Endothelial cell (in vitro differentiated cells): ENCODE data around the gene GPR39. TPM values are rescaled to one million over a fixed set of nuclear protein-coding genes. Genes with fewer than 3 reads are reported as not detected.

Experiments
- DNase-seq: peaks from one replicate; pipeline ENCODE4 v3.0.0; 2021; ENCODE audit warnings: low spot score
- H3K27ac Mint-ChIP-seq: one replicate; pipeline ENCODE4 v1.8.0; 2021; ENCODE audit warnings: mixed read lengths, inconsistent platforms; ENCODE audit not compliant: unreplicated experiment
- H3K27me3 Mint-ChIP-seq: one replicate; pipeline ENCODE4 v1.8.0; 2021; ENCODE audit warnings: mild to moderate bottlenecking, moderate library complexity, mixed read lengths, inconsistent platforms; ENCODE audit not compliant: unreplicated experiment
- H3K36me3 Mint-ChIP-seq: one replicate; pipeline ENCODE4 v1.8.0; 2021; ENCODE audit warnings: mild to moderate bottlenecking, low read depth, mixed read lengths, inconsistent platforms; ENCODE audit not compliant: unreplicated experiment
- H3K4me1 Mint-ChIP-seq: one replicate; pipeline ENCODE4 v1.8.0; 2021; ENCODE audit warnings: mild to moderate bottlenecking, mixed read lengths, inconsistent platforms; ENCODE audit not compliant: unreplicated experiment
- H3K4me3 Mint-ChIP-seq: one replicate; pipeline ENCODE4 v1.8.0; 2021; ENCODE audit warnings: mild to moderate bottlenecking, mixed read lengths, inconsistent platforms; ENCODE audit not compliant: unreplicated experiment
- H3K9me3 Mint-ChIP-seq: one replicate; pipeline ENCODE4 v1.8.0; 2021; ENCODE audit warnings: mixed read lengths, inconsistent platforms; ENCODE audit not compliant: unreplicated experiment
- CTCF ChIP-seq: fragments of 200-600 bp; sonication (generic); IDR thresholded peaks from one replicate; pipeline ENCODE4 v1.5.0; 2021; ENCODE audit warnings: antibody characterized with exemption; ENCODE audit not compliant: unreplicated experiment
- total RNA-seq: library from RNA; stranded (reverse); fragmentation: NEBNext Ultra II Directional; extraction: Animal tissue kit (Norgen Biotek cat#: 25700); gene quantifications from one replicate; pipeline ENCODE4 v1.2.1, GENCODE V29; 2021; ENCODE audit not compliant: unreplicated experiment

GPR39 gene
- total RNA-seq, 1 donor from 2014 or later: 0.62 TPM

GRCh38 chr2:132645722-132646539 is 229.3 kb downstream of the GPR39 start:
- no peak for TF ChIP-seq CTCF
- Mint-ChIP-seq H3K27ac (no peak overlapping the region), H3K9me3 (no peaks in the 10 kb centered on the region), H3K4me1 (peaks cover 9% of the 10 kb centered on the region), H3K4me3 (no peak overlapping the region), H3K27me3 (no peaks in the 10 kb centered on the region), H3K36me3 (no peaks in the 10 kb centered on the region)
- no peak for DNase-seq

- no peak for TF ChIP-seq CTCF
- no peak overlapping the region for H3K4me3 Mint-ChIP-seq
- DNase-seq: no peak
- H3K27me3 Mint-ChIP-seq: no peaks in the 10 kb centered on the region
- peaks cover 11% of the 10 kb centered on the region for H3K4me1 Mint-ChIP-seq
- no peaks in the 10 kb centered on the region for H3K36me3 Mint-ChIP-seq
- no peak overlapping the region for H3K27ac Mint-ChIP-seq
- no peaks in the 10 kb centered on the region for H3K9me3 Mint-ChIP-seq
Observed at GRCh38 chr2:132646540-132647108, 230.0 kb downstream of the GPR39 start.

- Mint-ChIP-seq H3K4me1 (peaks cover 11% of the 10 kb centered on the region), H3K9me3 (no peaks in the 10 kb centered on the region), H3K4me3 (no peak overlapping the region), H3K27ac (no peak overlapping the region), H3K36me3 (no peaks in the 10 kb centered on the region), H3K27me3 (no peaks in the 10 kb centered on the region)
- TF ChIP-seq CTCF: peak; percentile 56
- peak; percentile 16 for DNase-seq
Observed at GRCh38 chr2:132651115-132652045, 234.8 kb downstream of the GPR39 start.

GRCh38 chr2:132652474-132652873 is 235.9 kb downstream of the GPR39 start:
- Mint-ChIP-seq H3K27me3 (no peaks in the 10 kb centered on the region), H3K36me3 (no peaks in the 10 kb centered on the region), H3K9me3 (no peaks in the 10 kb centered on the region), H3K4me1 (peaks cover 11% of the 10 kb centered on the region), H3K4me3 (no peak overlapping the region), H3K27ac (no peak overlapping the region)
- no peak for TF ChIP-seq CTCF
- DNase-seq: no peak
